ENCODE data around the gene WDR73. TPM values are rescaled to one million over a fixed set of nuclear protein-coding genes. Genes with fewer than 3 reads are reported as not detected.

The WDR73 gene
- total RNA-seq, 2 donors from 2014 or later: 26.0 to 29.8 TPM

GRCh38 chr15:84624359-84624758, 29.7 kb downstream of the WDR73 start:
- peaks cover 7% of the 10 kb centered on the region for H3K9me3 ChIP-seq (ENCODE audit: control insufficient read depth, low read length, poor library complexity, severe bottlenecking)
- Mint-ChIP-seq H3K36me3 (ENCODE audit: low read depth) (peaks cover 9% of the 10 kb centered on the region), H3K27me3 (no peaks in the 10 kb centered on the region), H3K4me3 (no peak overlapping the region), H3K27ac (no peak overlapping the region), H3K4me1 (peaks cover 5% of the 10 kb centered on the region)
- DNase-seq: no peak
- no peak for ATAC-seq

- peaks cover 7% of the 10 kb centered on the region for H3K9me3 ChIP-seq (ENCODE audit: control insufficient read depth, low read length, poor library complexity, severe bottlenecking)
- Mint-ChIP-seq H3K27me3 (no peaks in the 10 kb centered on the region), H3K36me3 (ENCODE audit: low read depth) (peaks cover 9% of the 10 kb centered on the region), H3K4me3 (no peak overlapping the region), H3K4me1 (peaks cover 6% of the 10 kb centered on the region), H3K27ac (no peak overlapping the region)
- ATAC-seq: no peak
- no peak for DNase-seq
Measured at GRCh38 chr15:84621358-84621979, 32.6 kb downstream of the WDR73 start.

- H3K36me3 Mint-ChIP-seq (ENCODE audit: low read depth): peaks cover 10% of the 10 kb centered on the region
- no peak overlapping the region for H3K27ac Mint-ChIP-seq
- H3K4me3 Mint-ChIP-seq: no peak overlapping the region
- H3K27me3 Mint-ChIP-seq: no peaks in the 10 kb centered on the region
- ATAC-seq: no peak
- no peak for DNase-seq
- H3K9me3 ChIP-seq (ENCODE audit: control insufficient read depth, low read length, poor library complexity, severe bottlenecking): peaks cover 7% of the 10 kb centered on the region
- peaks cover 9% of the 10 kb centered on the region for H3K4me1 Mint-ChIP-seq
Measured at GRCh38 chr15:84620626-84621025, 33.5 kb downstream of the WDR73 start.

- Mint-ChIP-seq H3K4me1 (peaks cover 9% of the 10 kb centered on the region), H3K27ac (no peak overlapping the region), H3K4me3 (no peak overlapping the region), H3K27me3 (no peaks in the 10 kb centered on the region), H3K36me3 (ENCODE audit: low read depth) (peaks cover 11% of the 10 kb centered on the region)
- no peak for DNase-seq
- ATAC-seq: no peak
- peaks cover 3% of the 10 kb centered on the region for H3K9me3 ChIP-seq (ENCODE audit: control insufficient read depth, low read length, poor library complexity, severe bottlenecking)
Measured at GRCh38 chr15:84616235-84616634, 37.8 kb downstream of the WDR73 start.

GRCh38 chr15:84611631-84612030, 42.5 kb downstream of the WDR73 start:
- H3K27me3 Mint-ChIP-seq: no peaks in the 10 kb centered on the region
- H3K9me3 ChIP-seq (ENCODE audit: control insufficient read depth, low read length, poor library complexity, severe bottlenecking): no peaks in the 10 kb centered on the region
- ATAC-seq: no peak
- peaks cover 26% of the 10 kb centered on the region for H3K4me1 Mint-ChIP-seq
- no peak for DNase-seq
- H3K27ac Mint-ChIP-seq: peak overlapping the region; percentile 65
- H3K4me3 Mint-ChIP-seq: no peak overlapping the region
- H3K36me3 Mint-ChIP-seq (ENCODE audit: low read depth): peaks cover 9% of the 10 kb centered on the region

- peak overlapping the region; percentile 25 for H3K4me3 Mint-ChIP-seq
- no peaks in the 10 kb centered on the region for H3K27me3 Mint-ChIP-seq
- no peaks in the 10 kb centered on the region for H3K9me3 ChIP-seq (ENCODE audit: control insufficient read depth, low read length, poor library complexity, severe bottlenecking)
- peaks cover 11% of the 10 kb centered on the region for H3K36me3 Mint-ChIP-seq (ENCODE audit: low read depth)
- no peak for ATAC-seq
- no peak overlapping the region for H3K27ac Mint-ChIP-seq
- peaks cover 32% of the 10 kb centered on the region for H3K4me1 Mint-ChIP-seq
- no peak for DNase-seq
Measured at GRCh38 chr15:84609818-84610525, 44.1 kb downstream of the WDR73 start.

GRCh38 chr15:84608707-84609284, 45.3 kb downstream of the WDR73 start:
- peaks cover 11% of the 10 kb centered on the region for H3K36me3 Mint-ChIP-seq (ENCODE audit: low read depth)
- H3K4me3 Mint-ChIP-seq: no peak overlapping the region
- H3K27me3 Mint-ChIP-seq: no peaks in the 10 kb centered on the region
- no peaks in the 10 kb centered on the region for H3K9me3 ChIP-seq (ENCODE audit: control insufficient read depth, low read length, poor library complexity, severe bottlenecking)
- peaks cover 38% of the 10 kb centered on the region for H3K4me1 Mint-ChIP-seq
- no peak overlapping the region for H3K27ac Mint-ChIP-seq
- DNase-seq (no peak), ATAC-seq (no peak)

- Mint-ChIP-seq H3K27me3 (no peaks in the 10 kb centered on the region), H3K27ac (peak overlapping the region; percentile 92), H3K4me1 (peaks cover 48% of the 10 kb centered on the region), H3K4me3 (no peak overlapping the region), H3K36me3 (ENCODE audit: low read depth) (peaks cover 8% of the 10 kb centered on the region)
- ATAC-seq: no peak
- H3K9me3 ChIP-seq (ENCODE audit: control insufficient read depth, low read length, poor library complexity, severe bottlenecking): no peaks in the 10 kb centered on the region
- no peak for DNase-seq
Measured at GRCh38 chr15:84606653-84607120, 47.4 kb downstream of the WDR73 start.

GRCh38 chr15:84605554-84605882, 48.6 kb downstream of the WDR73 start:
- H3K4me1 Mint-ChIP-seq: peaks cover 55% of the 10 kb centered on the region
- ATAC-seq (no peak), DNase-seq (no peak)
- peak overlapping the region; percentile 88 for H3K4me3 Mint-ChIP-seq
- no peaks in the 10 kb centered on the region for H3K9me3 ChIP-seq (ENCODE audit: control insufficient read depth, low read length, poor library complexity, severe bottlenecking)
- H3K27me3 Mint-ChIP-seq: no peaks in the 10 kb centered on the region
- peak overlapping the region; percentile 92 for H3K27ac Mint-ChIP-seq
- peaks cover 8% of the 10 kb centered on the region for H3K36me3 Mint-ChIP-seq (ENCODE audit: low read depth)

GRCh38 chr15:84604826-84605553, 49.1 kb downstream of the WDR73 start:
- peak overlapping the region; percentile 88 for H3K4me3 Mint-ChIP-seq
- peaks cover 8% of the 10 kb centered on the region for H3K36me3 Mint-ChIP-seq (ENCODE audit: low read depth)
- DNase-seq: peak in 1 of 3 donors; percentile 16
- H3K4me1 Mint-ChIP-seq: peaks cover 57% of the 10 kb centered on the region
- H3K27me3 Mint-ChIP-seq: no peaks in the 10 kb centered on the region
- peak overlapping the region; percentile 92 for H3K27ac Mint-ChIP-seq
- no peak for ATAC-seq
- H3K9me3 ChIP-seq (ENCODE audit: control insufficient read depth, low read length, poor library complexity, severe bottlenecking): no peaks in the 10 kb centered on the region

- H3K27ac Mint-ChIP-seq: peak overlapping the region; percentile 92
- H3K9me3 ChIP-seq (ENCODE audit: control insufficient read depth, low read length, poor library complexity, severe bottlenecking): no peaks in the 10 kb centered on the region
- peaks cover 8% of the 10 kb centered on the region for H3K36me3 Mint-ChIP-seq (ENCODE audit: low read depth)
- H3K27me3 Mint-ChIP-seq: no peaks in the 10 kb centered on the region
- H3K4me1 Mint-ChIP-seq: peaks cover 54% of the 10 kb centered on the region
- ATAC-seq (no peak), DNase-seq (no peak)
- H3K4me3 Mint-ChIP-seq: peak overlapping the region; percentile 78
Measured at GRCh38 chr15:84603630-84604379, 50.3 kb downstream of the WDR73 start.

- no peaks in the 10 kb centered on the region for H3K27me3 Mint-ChIP-seq
- peak overlapping the region; percentile 65 for H3K27ac Mint-ChIP-seq
- peak overlapping the region; percentile 96 for H3K4me3 Mint-ChIP-seq
- DNase-seq (no peak), ATAC-seq (no peak)
- peaks cover 62% of the 10 kb centered on the region for H3K4me1 Mint-ChIP-seq
- H3K36me3 Mint-ChIP-seq (ENCODE audit: low read depth): peaks cover 5% of the 10 kb centered on the region
- H3K9me3 ChIP-seq (ENCODE audit: control insufficient read depth, low read length, poor library complexity, severe bottlenecking): no peaks in the 10 kb centered on the region
Measured at GRCh38 chr15:84601555-84601838, 52.6 kb downstream of the WDR73 start.
